H9 (cell line): ENCODE results near the gene UNCX. TPM values are rescaled to one million over a fixed set of nuclear protein-coding genes. Genes with fewer than 3 reads are reported as not detected.

Source experiments
- DNase-seq: peaks from one replicate; pipeline ENCODE4 v3.0.0-alpha.2; 2017
- H2AFZ ChIP-seq: one replicate; pipeline ENCODE4 v1.6.1; 2013; ENCODE audit warnings: mild to moderate bottlenecking, low read length, control low read depth, moderate library complexity
- H2AK5ac ChIP-seq: 2 replicates; pipeline ENCODE4 v1.6.1; 2013; ENCODE audit warnings: low read length, control low read depth, mixed read lengths; ENCODE audit not compliant: insufficient read length
- H2BK120ac ChIP-seq: one replicate; pipeline ENCODE4 v1.6.1; 2013; ENCODE audit warnings: low read depth, mild to moderate bottlenecking, low read length, control low read depth, inconsistent platforms; ENCODE audit not compliant: poor library complexity, severe bottlenecking
- H2BK12ac ChIP-seq: 2 replicates; pipeline ENCODE4 v1.6.1; 2013; ENCODE audit warnings: low read length, control low read depth, mixed read lengths, low read depth; ENCODE audit not compliant: insufficient read length
- H2BK15ac ChIP-seq: 2 replicates; pipeline ENCODE4 v1.6.1; 2013; ENCODE audit warnings: low read depth, low read length, control low read depth
- H2BK20ac ChIP-seq: one replicate; pipeline ENCODE4 v1.6.1; 2013; ENCODE audit warnings: low read depth, mild to moderate bottlenecking, low read length, control low read depth, inconsistent platforms; ENCODE audit not compliant: poor library complexity, severe bottlenecking
- H2BK5ac ChIP-seq: 2 replicates; pipeline ENCODE4 v1.6.1; 2013; ENCODE audit warnings: low read length, control low read depth, mixed read lengths; ENCODE audit not compliant: insufficient read length
- H3K14ac ChIP-seq: 2 replicates; pipeline ENCODE4 v1.6.1; 2013; ENCODE audit warnings: low read length, control low read depth; ENCODE audit not compliant: insufficient read depth
- H3K18ac ChIP-seq: 2 replicates; pipeline ENCODE4 v1.6.1; 2013; ENCODE audit warnings: low read depth, mild to moderate bottlenecking, mixed read lengths, low read length, control low read depth; ENCODE audit not compliant: insufficient read length
- H3K23ac ChIP-seq: 2 replicates; pipeline ENCODE4 v1.6.1; 2013; ENCODE audit warnings: low read length, control low read depth, mixed read lengths, low read depth; ENCODE audit not compliant: insufficient read length
- H3K23me2 ChIP-seq: 2 replicates; pipeline ENCODE4 v1.6.1; 2013; ENCODE audit warnings: low read depth, mild to moderate bottlenecking, mixed read lengths, low read length, control low read depth; ENCODE audit not compliant: insufficient read length, poor library complexity, severe bottlenecking
- H3K27ac ChIP-seq: 2 replicates; pipeline ENCODE4 v1.5.1; 2013; ENCODE audit warnings: low read length, control low read depth, mixed read lengths, low read depth; ENCODE audit not compliant: insufficient read length
- H3K27me3 ChIP-seq: 2 replicates; pipeline ENCODE4 v1.6.1; 2013; ENCODE audit warnings: low read length, control low read depth, inconsistent platforms; ENCODE audit not compliant: insufficient read depth
- H3K4ac ChIP-seq: 2 replicates; pipeline ENCODE4 v1.6.1; 2013; ENCODE audit warnings: low read depth, mild to moderate bottlenecking, control low read depth, inconsistent platforms, low read length, moderate library complexity
- H3K4me1 ChIP-seq: 2 replicates; pipeline ENCODE4 v1.6.1; 2013; ENCODE audit warnings: low read length, control low read depth, inconsistent platforms; ENCODE audit not compliant: insufficient read depth
- H3K4me2 ChIP-seq: 2 replicates; pipeline ENCODE4 v1.6.1; 2013; ENCODE audit warnings: low read length, control low read depth, mixed read lengths; ENCODE audit not compliant: insufficient read length, insufficient read depth
- H3K56ac ChIP-seq: 2 replicates; pipeline ENCODE4 v1.6.1; 2013; ENCODE audit warnings: low read depth, mild to moderate bottlenecking, mixed read lengths, low read length, control low read depth; ENCODE audit not compliant: insufficient read length
- H3K79me1 ChIP-seq: 2 replicates; pipeline ENCODE4 v1.6.1; 2013; ENCODE audit warnings: low read depth, mild to moderate bottlenecking, moderate library complexity, low read length, control low read depth, inconsistent platforms; ENCODE audit not compliant: insufficient read depth, poor library complexity, severe bottlenecking
- H3K79me2 ChIP-seq: 2 replicates; pipeline ENCODE4 v1.6.1; 2013; ENCODE audit warnings: low read length, control low read depth, inconsistent platforms; ENCODE audit not compliant: insufficient read depth
- H3K9ac ChIP-seq: 2 replicates; pipeline ENCODE4 v1.6.1; 2013; ENCODE audit warnings: low read length, control low read depth, mixed read lengths; ENCODE audit not compliant: insufficient read length; ENCODE audit errors: extremely low read depth
- H3K9me3 ChIP-seq: one replicate; pipeline ENCODE4 v1.6.1; 2013; ENCODE audit warnings: low read depth, low read length, inconsistent platforms; ENCODE audit not compliant: control insufficient read depth
- H3T11ph ChIP-seq: one replicate; pipeline ENCODE4 v1.6.1; 2013; ENCODE audit warnings: mild to moderate bottlenecking, low read length, control low read depth, inconsistent platforms
- H4K20me1 ChIP-seq: one replicate; pipeline ENCODE4 v1.6.1; 2013; ENCODE audit not compliant: control insufficient read depth, insufficient read length, insufficient read depth
- H4K5ac ChIP-seq: 2 replicates; pipeline ENCODE4 v1.6.1; 2013; ENCODE audit warnings: low read depth, mild to moderate bottlenecking, mixed read lengths, low read length, control low read depth; ENCODE audit not compliant: insufficient read length
- H4K8ac ChIP-seq: replicated peaks from 2 replicates; pipeline ENCODE4 v1.6.1; 2013; ENCODE audit warnings: low read length, control low read depth, mixed read lengths, low read depth; ENCODE audit not compliant: insufficient read length
- H4K91ac ChIP-seq: 2 replicates; pipeline ENCODE4 v1.6.1; 2013; ENCODE audit warnings: low read depth, mild to moderate bottlenecking, moderate library complexity, mixed read lengths, low read length, control low read depth; ENCODE audit not compliant: insufficient read length
- H3K27ac Mint-ChIP-seq, 3 experiments: 2 replicates in 2 of 3; 3 replicates in 1 of 3; pipeline ENCODE4 v1.8.0; 2020 to 2021; ENCODE audit warnings: mixed read lengths in 3 of 3, mild to moderate bottlenecking in 1 of 3, moderate library complexity in 1 of 3
- H3K27me3 Mint-ChIP-seq: 2 replicates; pipeline ENCODE4 v1.8.0; 2021; ENCODE audit warnings: low read depth, mild to moderate bottlenecking, moderate library complexity, mixed read lengths
- H3K36me3 Mint-ChIP-seq, 3 experiments: 2 replicates in 2 of 3; 3 replicates in 1 of 3; pipeline ENCODE4 v1.8.0; 2020 to 2021; ENCODE audit warnings: low read depth in 3 of 3, mixed read lengths in 3 of 3; ENCODE audit not compliant: insufficient read depth in 1 of 3
- H3K4me1 Mint-ChIP-seq, 2 experiments: 2 replicates each; pipeline ENCODE4 v1.8.0; 2020; ENCODE audit warnings: mixed read lengths in 2 of 2
- H3K4me3 Mint-ChIP-seq, 2 experiments: 2 replicates in 1 of 2; 3 replicates in 1 of 2; pipeline ENCODE4 v1.8.0; 2020 to 2021; ENCODE audit warnings: mild to moderate bottlenecking in 2 of 2, mixed read lengths in 2 of 2, moderate library complexity in 1 of 2
- H3K9me3 Mint-ChIP-seq, 2 experiments: 2 replicates in 1 of 2; 3 replicates in 1 of 2; pipeline ENCODE4 v1.8.0; 2020; ENCODE audit warnings: mild to moderate bottlenecking in 2 of 2, mixed read lengths in 2 of 2, moderate library complexity in 1 of 2
- CTCF ChIP-seq: fragments of 200-600 bp; sonication (generic); conservative IDR thresholded peaks from 3 replicates; pipeline ENCODE4 v1.8.0; 2021; ENCODE audit warnings: antibody characterized with exemption, mild to moderate bottlenecking
- WGBS: extraction: QIAGEN DNeasy Blood & Tissue Kit; methylation state at CpG from one replicate; pipeline ENCODE4 v1.1.7; 2013; ENCODE audit warnings: missing lambda C conversion rate, low lambda C conversion rate, mixed read lengths; ENCODE audit not compliant: insufficient read length; ENCODE audit errors: extremely low coverage; 5-methylcytosine and 5-hydroxymethylcytosine counted together
- total RNA-seq: library from RNA; stranded (reverse); gene quantifications from 2 replicates; pipeline ENCODE4 v1.2.1, GENCODE V29; 2021

Gene UNCX
- total RNA-seq, 1 experiment from 2014 or later: not detected

GRCh38 chr7:1242606-1243289 lies 10.1 kb downstream of the UNCX start:
- no peak overlapping the region for H3K14ac ChIP-seq
- no peak overlapping the region for H3T11ph ChIP-seq
- no peaks in the 10 kb centered on the region for H3K79me1 ChIP-seq
- no peak overlapping the region for H2BK120ac ChIP-seq
- no peaks in the 10 kb centered on the region for H3K9me3 ChIP-seq
- no CpG with 5 or more reads among the region's 53 CpGs for WGBS
- H3K4ac ChIP-seq: no peak overlapping the region
- H3K27me3 ChIP-seq: peaks cover 93% of the 10 kb centered on the region
- H2BK20ac ChIP-seq: no peak overlapping the region
- no peak overlapping the region for H2BK12ac ChIP-seq
- H3K4me2 ChIP-seq: no peak overlapping the region
- H4K5ac ChIP-seq: no peak overlapping the region
- no peak overlapping the region for H2BK15ac ChIP-seq
- peaks cover 0 to 1% (median 0%) of the 10 kb centered on the region in 3 experiments; a peak in 1 of 7 replicates for H3K36me3 Mint-ChIP-seq
- H3K4me3 Mint-ChIP-seq: peak overlapping the region in 1 of 2 experiments; percentile 48; a peak in 2 of 5 replicates
- no peak for TF ChIP-seq CTCF
- no peak overlapping the region for H3K23ac ChIP-seq
- H4K8ac ChIP-seq: no peak overlapping the region
- peaks cover 5 to 37% of the 10 kb centered on the region in 2 experiments; a peak in 3 of 4 replicates for H3K4me1 Mint-ChIP-seq
- no peak overlapping the region for H3K56ac ChIP-seq
- H3K27me3 Mint-ChIP-seq: peaks cover 93% of the 10 kb centered on the region
- H3K79me2 ChIP-seq: no peaks in the 10 kb centered on the region
- H3K9ac ChIP-seq: no peak overlapping the region
- DNase-seq: no peak
- no peak overlapping the region for H2BK5ac ChIP-seq
- no peak overlapping the region for H4K91ac ChIP-seq
- no peaks in the 10 kb centered on the region for H3K4me1 ChIP-seq
- no peaks in the 10 kb centered on the region for H3K23me2 ChIP-seq
- H3K27ac ChIP-seq: no peak overlapping the region
- H3K27ac Mint-ChIP-seq: no peak overlapping the region
- H4K20me1 ChIP-seq: no peaks in the 10 kb centered on the region
- H2AK5ac ChIP-seq: no peak overlapping the region
- H3K9me3 Mint-ChIP-seq: no peaks in the 10 kb centered on the region; a peak in 2 of 5 replicates
- no peak overlapping the region for H3K18ac ChIP-seq
- no peak overlapping the region for H2AFZ ChIP-seq
